ENCODE results near the gene TTC7B. TPM values are rescaled to one million over a fixed set of nuclear protein-coding genes. Genes with fewer than 3 reads are reported as not detected.

TTC7B gene
- total and polyA plus RNA-seq, 2 of the 8 experiments (the other 6 are each of a cell fraction or from before 2014, with no cell fraction given), result 23.7 to 34.0 TPM

DNA sequence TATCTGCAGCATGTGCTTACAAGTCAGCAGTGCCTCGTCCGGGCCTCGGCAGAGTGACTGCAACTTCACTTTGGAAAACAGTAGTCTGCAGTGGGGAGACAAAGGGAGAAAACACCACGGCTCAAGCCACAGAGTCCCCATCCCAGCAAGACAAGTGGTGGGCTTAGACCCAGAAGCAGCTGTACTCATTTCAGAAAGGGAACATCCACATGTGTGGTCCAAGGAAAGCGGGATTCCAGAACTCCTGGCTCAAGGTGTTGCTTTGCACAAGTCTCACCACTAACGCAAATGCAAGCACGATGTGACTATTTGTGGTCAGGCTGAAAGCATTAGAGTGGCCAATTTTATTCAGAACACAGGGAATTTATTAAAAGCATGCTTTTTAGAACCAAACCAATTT, 198.3 kb downstream of the TTC7B start:
- Histone ChIP-seq H3K27me3 (replicated peaks in 1 of 4; ENCODE audit: control insufficient read depth in 3 of 4, extremely low read depth in 1 of 4, insufficient read depth in 3 of 4, low read length in 3 of 4) (no peaks in the 10 kb centered on the region; a peak in 1 of 7 replicates), H3K9ac (replicated peaks in 1 of 4; ENCODE audit: extremely low read depth in 1 of 4, low read depth in 3 of 4, low read length in 3 of 4) (no peak overlapping the region), H3K4me2 (ENCODE audit: insufficient read depth in 1 of 2, low read depth in 2 of 2, low read length in 2 of 2) (no peak overlapping the region), H2BK20ac (ENCODE audit: low read length) (no peak overlapping the region), H2BK5ac (ENCODE audit: low read depth, low read length) (no peak overlapping the region), H2BK15ac (ENCODE audit: low read length) (no peak overlapping the region), H3K4me1 (replicated peaks in 1 of 4; ENCODE audit: control insufficient read depth in 3 of 4, insufficient read depth in 4 of 4, low read length in 3 of 4) (peaks cover 4 to 15% (median 10%) of the 10 kb centered on the region in 4 experiments; a peak in 5 of 7 replicates), H3K27ac (ENCODE audit: low read depth, low read length) (no peak overlapping the region), H2AK5ac (ENCODE audit: low read depth, low read length) (no peak overlapping the region), H4K5ac (ENCODE audit: insufficient read length, low read depth, low read length) (no peak overlapping the region), H4K91ac (replicated peaks; ENCODE audit: insufficient read length, low read length) (no peak overlapping the region), H3K23me2 (ENCODE audit: low read depth, low read length) (no peaks in the 10 kb centered on the region), H3K9me3 (ENCODE audit: insufficient read depth in 2 of 2, low read depth in 1 of 2, low read length in 1 of 2) (no peaks in the 10 kb centered on the region), H2BK12ac (ENCODE audit: low read depth, low read length) (no peak overlapping the region), H2BK120ac (replicated peaks; ENCODE audit: low read depth, low read length) (no peak overlapping the region), H4K8ac (ENCODE audit: extremely low read depth, insufficient read depth, low read length) (no peak overlapping the region), H3K4ac (replicated peaks; ENCODE audit: insufficient read length, low read depth, low read length) (no peak overlapping the region), H3K23ac (ENCODE audit: insufficient read length) (no peak overlapping the region), H3K79me1 (ENCODE audit: low read depth, low read length) (no peaks in the 10 kb centered on the region), H3K56ac (replicated peaks; ENCODE audit: insufficient read length, low read depth, low read length) (no peak overlapping the region), H4K20me1 (replicated peaks in 1 of 2; ENCODE audit: control insufficient read depth in 1 of 2, insufficient read depth in 2 of 2, low read length in 2 of 2) (no peaks in the 10 kb centered on the region), H3K79me2 (ENCODE audit: control insufficient read depth in 1 of 2, insufficient read depth in 2 of 2, low read length in 2 of 2) (no peaks in the 10 kb centered on the region), H3K14ac (ENCODE audit: insufficient read length) (no peak overlapping the region), H2AFZ (ENCODE audit: low read length) (no peak overlapping the region), H3K4me3 (ENCODE audit: extremely low read depth in 1 of 4, insufficient read depth in 2 of 4, low read depth in 3 of 4, low read length in 4 of 4) (no peak overlapping the region), H3K36me3 (ENCODE audit: control insufficient read depth in 2 of 4, insufficient read depth in 4 of 4, low read length in 3 of 4) (no peaks in the 10 kb centered on the region), H3K18ac (ENCODE audit: extremely low read depth, low read length) (no peak overlapping the region)
- ChIA-PET POLR2A (ENCODE audit: partially characterized antibody) (no interaction called here), CTCF (ENCODE audit: partially characterized antibody) (interaction anchor here (0.8 to 2.0 kb wide), 5 partner anchors 9 to 80 kb away, joined by 3 to 5 read pairs (median 4); no protein-coding TSS in a partner anchor)
- no peak for FAIRE-seq
- no peak for DNase-seq (ENCODE audit: low read depth in 1 of 2, low spot score in 2 of 2)
- WGBS, 2 experiments (ENCODE audit: extremely low coverage in 1 of 2, insufficient coverage in 1 of 2, insufficient read length in 1 of 2, insufficient replicate concordance in 2 of 2, low coverage in 1 of 2, low lambda C conversion rate in 2 of 2, missing lambda C conversion rate in 1 of 2), result 96% methylated on average over 7 of the region's 7 CpGs; no CpG with 5 or more reads in 1 of the 2 experiments
- TF ChIP-seq EZH2 (IDR thresholded peaks at IDR 0.05; ENCODE audit: low read depth, low read length, severe bottlenecking) (no peak), SUZ12 (IDR thresholded peaks at IDR 0.05; ENCODE audit: low read length) (no peak)
